LNCAP (cell line): Measurements from ENCODE around the gene NEK7.

Experiments used
- TF ChIP-seq, protein P1 (sequence below): fragments of 450-650 bp; IDR thresholded peaks from 2 replicates; pipeline ENCODE4 v1.5.1; 2017; ENCODE audit warnings: mild to moderate bottlenecking

Gene NEK7

GRCh38 chr1:198300451-198300850, 143.7 kb downstream of the NEK7 start:
- TF ChIP-seq, protein P1, sequence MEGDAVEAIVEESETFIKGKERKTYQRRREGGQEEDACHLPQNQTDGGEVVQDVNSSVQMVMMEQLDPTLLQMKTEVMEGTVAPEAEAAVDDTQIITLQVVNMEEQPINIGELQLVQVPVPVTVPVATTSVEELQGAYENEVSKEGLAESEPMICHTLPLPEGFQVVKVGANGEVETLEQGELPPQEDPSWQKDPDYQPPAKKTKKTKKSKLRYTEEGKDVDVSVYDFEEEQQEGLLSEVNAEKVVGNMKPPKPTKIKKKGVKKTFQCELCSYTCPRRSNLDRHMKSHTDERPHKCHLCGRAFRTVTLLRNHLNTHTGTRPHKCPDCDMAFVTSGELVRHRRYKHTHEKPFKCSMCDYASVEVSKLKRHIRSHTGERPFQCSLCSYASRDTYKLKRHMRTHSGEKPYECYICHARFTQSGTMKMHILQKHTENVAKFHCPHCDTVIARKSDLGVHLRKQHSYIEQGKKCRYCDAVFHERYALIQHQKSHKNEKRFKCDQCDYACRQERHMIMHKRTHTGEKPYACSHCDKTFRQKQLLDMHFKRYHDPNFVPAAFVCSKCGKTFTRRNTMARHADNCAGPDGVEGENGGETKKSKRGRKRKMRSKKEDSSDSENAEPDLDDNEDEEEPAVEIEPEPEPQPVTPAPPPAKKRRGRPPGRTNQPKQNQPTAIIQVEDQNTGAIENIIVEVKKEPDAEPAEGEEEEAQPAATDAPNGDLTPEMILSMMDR: no peak

- TF ChIP-seq, protein P1: no peak
Observed at GRCh38 chr1:198304431-198304830, 147.6 kb downstream of the NEK7 start.

- TF ChIP-seq, protein P1: no peak
Observed at GRCh38 chr1:198316546-198317100, 159.8 kb downstream of the NEK7 start.

DNA sequence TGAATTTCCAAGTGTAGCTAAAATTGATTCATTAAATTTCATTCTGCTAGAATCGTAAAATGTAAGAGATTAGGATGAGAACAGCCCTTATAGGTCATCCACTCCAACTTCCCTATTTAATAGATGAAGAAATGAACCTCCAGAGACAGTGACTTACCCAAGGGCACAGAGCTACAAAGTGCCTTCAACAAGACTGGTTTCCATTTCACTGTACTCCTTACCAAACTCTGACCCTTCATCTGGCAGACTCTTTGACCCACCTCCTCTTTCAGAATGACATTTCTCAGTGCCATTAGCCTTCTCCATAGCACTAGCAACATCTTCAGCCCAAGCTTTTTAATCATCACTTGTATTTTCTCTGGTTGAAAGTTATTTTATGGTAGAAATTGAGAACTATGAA, 161.3 kb downstream of the NEK7 start:
- TF ChIP-seq, protein P1: no peak

DNA sequence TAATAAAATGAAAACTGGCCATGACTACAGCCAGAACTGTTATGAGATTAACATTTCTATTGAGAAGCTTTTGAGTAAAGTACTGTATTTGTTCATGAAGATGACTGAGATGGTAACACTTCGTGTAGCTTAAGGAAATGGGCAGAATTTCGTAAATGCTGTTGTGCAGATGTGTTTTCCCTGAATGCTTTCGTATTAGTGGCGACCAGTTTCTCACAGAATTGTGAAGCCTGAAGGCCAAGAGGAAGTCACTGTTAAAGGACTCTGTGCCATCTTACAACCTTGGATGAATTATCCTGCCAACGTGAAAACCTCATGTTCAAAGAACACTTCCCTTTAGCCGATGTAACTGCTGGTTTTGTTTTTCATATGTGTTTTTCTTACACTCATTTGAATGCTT, 164.0 kb downstream of the NEK7 start:
- TF ChIP-seq, protein P1: no peak

GRCh38 chr1:198326232-198326631, 169.4 kb downstream of the NEK7 start:
- TF ChIP-seq, protein P1: no peak

- TF ChIP-seq, protein P1: no peak
Observed at GRCh38 chr1:198326915-198327314, 170.1 kb downstream of the NEK7 start.

- TF ChIP-seq, protein P1: no peak
Observed at GRCh38 chr1:198328458-198329032, 171.7 kb downstream of the NEK7 start.
